NCI-H82 treated with DMSO at 0.1 percent for 48 hours (cell line): ENCODE results near the gene CNTNAP5.
A peak's percentile ranks its signal among the peaks of the same experiment; 100 is the strongest.

Experiments used
- DNase-seq: peaks from one replicate; lab custom pipeline; 2025; ENCODE audit not compliant: unreplicated experiment; lab: John Stamatoyannopoulos, UW

CNTNAP5 gene

GRCh38 chr2:124025171-124025580 is at the start of gene CNTNAP5:
Gene CNTNAP5, plus strand, starts transcription at chr2:124025287. Its CDS starts 364 bp downstream, at chr2:124025651.
- DNase-seq = peak; percentile 94

DNA sequence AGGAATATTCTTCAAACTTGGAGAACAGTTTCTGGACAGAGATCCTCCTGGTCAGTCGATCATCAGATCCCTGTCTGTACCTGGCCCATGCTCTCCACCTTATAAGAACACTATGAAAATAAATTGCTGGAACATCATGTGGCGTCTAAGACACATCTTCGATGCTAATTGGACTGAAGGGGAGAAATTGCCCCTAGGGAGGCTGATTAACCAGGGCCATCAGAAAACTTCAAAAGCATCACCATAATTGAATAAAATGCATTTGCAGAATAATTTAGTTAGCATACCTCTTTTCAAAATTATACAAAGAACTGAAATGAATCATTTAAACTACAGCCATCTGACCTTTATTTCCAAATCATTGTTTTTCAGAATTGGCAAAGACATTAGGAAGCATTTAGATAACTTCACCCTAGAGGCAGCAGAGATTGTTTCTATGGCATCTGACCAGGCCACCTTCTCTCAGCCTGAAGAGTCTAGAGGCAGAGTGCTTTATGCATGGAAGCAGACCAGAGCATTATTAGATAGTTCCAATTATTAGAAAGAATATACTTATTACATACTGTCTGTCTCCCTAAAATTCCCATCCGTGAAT is 48.9 kb upstream of the CNTNAP5 start:
- no peak for DNase-seq

DNA sequence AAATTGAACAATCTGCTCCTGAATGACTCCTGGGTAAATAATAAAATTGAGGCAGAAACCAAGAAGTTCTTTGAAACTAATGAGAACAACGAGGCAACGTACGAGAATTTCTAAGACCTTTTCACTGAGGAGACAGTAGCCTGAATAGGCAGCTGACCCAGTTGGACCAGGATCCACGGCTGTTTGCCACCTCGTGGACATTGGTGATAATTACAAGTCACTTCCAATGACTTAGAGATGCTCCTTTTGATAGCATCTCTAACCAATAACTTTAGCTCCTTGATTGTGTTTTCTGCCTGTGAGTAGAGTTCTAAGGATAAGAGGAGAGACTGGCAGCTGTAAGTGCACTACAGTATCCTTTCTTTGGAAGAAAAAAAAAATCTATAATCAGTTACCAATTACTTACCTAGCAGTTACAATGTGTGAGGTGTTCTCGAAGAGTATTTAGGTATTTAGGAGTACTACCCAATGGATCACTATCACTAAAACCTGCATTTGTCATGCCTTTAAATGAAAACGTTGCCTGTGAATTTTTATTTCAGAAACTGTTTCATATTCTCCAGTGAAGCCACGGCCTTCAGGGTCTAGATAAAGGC is 31.3 kb upstream of the CNTNAP5 start:
- DNase-seq = peak; percentile 13

- DNase-seq = no peak
Observed at GRCh38 chr2:123999681-124000080, 25.4 kb upstream of the CNTNAP5 start.

GRCh38 chr2:124001696-124002430 is 23.2 kb upstream of the CNTNAP5 start:
- DNase-seq = no peak

GRCh38 chr2:124018890-124019289 is 6.2 kb upstream of the CNTNAP5 start:
- DNase-seq = peak; percentile 15

DNA sequence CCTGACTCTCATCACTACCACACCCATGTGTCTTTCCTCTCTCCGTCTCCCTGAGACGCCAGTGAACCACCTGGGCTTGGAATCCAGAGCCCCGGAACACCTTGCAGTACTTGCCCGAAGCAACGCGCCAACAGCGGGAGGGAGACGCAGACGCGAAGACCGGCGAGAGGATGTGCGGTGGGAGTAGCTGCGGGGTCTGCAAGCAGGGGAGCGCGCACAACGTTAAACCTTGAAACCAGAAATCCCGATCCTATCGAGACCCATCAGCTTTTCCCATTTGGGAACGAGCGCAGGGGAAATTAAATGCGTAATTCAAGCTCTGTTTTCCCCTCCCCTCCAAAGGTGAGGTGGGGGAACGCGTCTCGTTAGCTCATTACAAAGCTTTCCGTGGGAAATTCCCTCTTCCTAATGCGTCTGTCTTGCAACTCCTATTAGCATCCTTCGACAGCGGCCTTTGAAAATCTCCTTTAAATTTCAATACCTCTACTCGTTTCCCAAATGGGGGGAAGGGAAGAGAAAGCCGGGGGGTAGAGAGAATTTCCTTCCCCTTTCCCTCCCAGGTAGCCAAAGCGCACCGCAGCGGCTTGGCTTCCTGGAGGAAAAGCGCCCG is 421 bp upstream of the CNTNAP5 start:
- no peak for DNase-seq

GRCh38 chr2:124025891-124026434 is 876 bp downstream of the CNTNAP5 start:
- no peak for DNase-seq

DNA sequence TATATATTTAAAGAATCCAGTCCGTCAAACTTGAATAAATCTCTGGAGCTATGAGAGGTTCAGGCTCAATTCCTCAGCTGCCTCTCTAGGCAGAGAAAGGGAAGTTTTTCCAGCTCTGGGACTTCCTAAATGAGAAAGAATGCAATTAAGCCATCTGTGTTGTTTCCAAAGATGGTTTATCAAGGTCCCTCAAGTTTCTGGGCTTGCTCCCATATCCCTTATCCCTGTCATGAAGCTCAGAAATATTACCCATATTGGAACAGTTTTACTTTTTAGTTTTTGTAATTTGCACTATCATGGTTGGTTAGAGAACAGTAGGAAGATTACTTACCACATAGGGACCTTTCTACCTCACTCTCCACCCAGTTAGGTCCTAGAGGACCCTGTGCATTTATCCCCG is 1.4 kb downstream of the CNTNAP5 start:
- no peak for DNase-seq

DNA sequence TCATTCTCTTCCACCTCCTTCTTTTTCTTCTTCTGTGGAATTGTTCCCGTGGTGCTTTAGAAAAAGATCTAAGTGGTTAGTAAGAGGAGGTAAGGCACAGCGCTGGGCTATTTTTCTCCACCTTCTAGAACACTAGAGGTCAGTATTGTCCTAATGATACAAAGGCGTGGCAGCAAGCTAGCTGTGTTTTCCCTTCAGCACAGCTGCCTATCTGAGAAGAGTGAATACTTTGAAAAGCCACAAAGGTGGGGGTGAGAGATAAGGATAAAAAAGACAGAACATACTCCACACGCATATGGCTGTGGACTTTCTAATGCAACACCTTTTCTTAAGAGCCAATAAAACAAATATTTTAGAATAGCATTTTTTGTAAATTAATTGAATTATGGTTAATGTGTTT is 2.1 kb downstream of the CNTNAP5 start:
- peak; percentile 88 for DNase-seq

- DNase-seq = no peak
Observed at GRCh38 chr2:124032799-124033198, 7.7 kb downstream of the CNTNAP5 start.

DNA sequence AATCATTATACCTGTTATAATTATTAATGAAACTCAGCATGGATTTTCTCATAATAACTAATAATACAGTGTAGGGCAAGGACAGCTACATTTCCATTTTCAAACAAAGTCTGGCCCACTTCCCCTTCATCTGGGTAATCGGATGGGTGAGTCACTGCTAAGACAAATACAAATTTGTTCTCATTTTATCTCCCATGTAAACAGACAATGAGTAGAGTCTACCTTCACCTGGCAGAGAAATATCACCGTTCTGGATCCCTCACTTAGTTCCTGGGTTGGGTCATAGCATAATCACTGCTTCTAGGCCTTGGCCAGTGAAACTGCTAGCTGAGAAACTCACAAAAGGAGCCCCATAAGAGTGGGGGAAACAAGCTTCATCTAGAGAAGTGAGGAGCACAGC is 9.2 kb downstream of the CNTNAP5 start:
- DNase-seq = no peak

DNA sequence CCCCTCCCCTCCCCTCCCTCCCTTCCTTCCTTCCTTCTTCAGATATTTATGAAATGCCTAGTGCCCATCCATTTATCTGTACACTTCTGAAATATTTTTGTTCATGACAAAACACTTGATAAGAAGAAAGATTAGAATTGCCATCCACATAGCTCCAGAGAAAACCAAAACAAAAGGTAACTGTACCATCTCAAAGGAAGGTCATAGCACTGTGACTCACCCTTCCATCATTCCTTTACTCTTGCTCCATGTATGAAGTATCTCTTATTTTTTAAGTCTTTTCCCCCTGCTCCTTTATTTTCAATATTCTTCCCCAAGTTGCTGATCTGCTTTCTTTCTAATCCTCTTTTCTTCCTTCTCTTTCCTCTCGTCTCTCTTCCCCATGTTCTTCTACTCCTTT is 9.9 kb downstream of the CNTNAP5 start:
- no peak for DNase-seq

DNA sequence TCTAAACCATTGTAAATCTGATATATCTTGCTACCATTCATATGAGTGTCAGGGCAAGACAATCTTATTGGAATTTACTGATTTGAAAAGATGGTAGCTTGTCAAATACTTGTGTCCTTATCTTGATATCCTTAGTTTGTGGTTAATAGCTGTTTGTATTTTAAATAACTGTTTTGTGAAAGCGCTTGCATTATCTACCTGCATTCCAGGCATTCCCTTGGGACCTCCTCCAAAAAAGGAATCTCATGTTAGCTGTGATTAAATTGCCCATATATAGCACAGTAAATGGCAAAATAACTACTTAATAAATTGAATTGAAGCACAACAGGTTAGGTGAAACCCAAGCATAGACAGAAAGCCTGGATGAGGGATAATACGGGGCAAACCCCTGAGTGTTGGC is 13.9 kb downstream of the CNTNAP5 start:
- no peak for DNase-seq

DNA sequence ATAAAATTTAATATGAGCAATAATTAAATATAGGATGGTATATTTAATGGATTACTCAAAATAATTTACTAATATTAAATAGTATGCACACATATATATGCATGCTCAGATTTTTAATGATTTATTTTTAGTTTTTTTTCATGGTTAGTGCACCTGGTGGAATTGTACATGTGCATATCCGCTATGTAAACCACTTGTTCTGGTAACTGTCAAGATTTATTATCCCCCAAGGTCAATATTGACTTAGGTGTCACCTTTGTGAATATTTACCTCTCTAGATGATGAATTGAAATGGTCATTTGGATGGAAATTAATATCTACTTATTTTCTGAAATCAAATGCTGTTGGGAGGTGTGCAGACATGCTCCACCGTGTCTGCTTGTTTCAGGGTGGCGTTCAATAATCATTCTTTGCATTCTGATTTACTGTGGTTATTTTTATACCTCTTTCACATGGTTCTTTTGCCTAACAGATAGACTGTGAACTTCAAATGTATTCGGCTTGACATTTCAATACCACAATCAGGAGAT is 14.7 kb downstream of the CNTNAP5 start:
- no peak for DNase-seq

- DNase-seq = no peak
Observed at GRCh38 chr2:124045894-124046293, 20.8 kb downstream of the CNTNAP5 start.

DNA sequence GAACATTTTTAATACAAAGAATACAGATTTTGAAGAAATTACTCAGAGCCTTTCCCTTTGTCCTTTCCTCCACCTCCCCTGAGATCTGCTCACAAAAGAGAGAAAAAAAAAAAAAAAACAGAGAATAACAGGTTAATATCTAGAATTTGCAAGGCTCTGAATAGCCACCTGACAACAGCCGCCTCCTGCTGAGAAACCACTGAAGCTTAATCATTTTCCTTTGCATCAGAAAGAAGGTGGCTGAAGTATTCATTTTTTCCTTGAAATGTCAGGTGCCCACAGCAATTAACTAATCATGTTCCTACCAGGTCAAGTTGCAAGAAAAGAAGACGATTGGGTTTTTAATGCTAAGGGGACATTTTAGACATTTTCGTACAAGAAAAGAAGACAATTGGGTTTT is 21.2 kb downstream of the CNTNAP5 start:
- DNase-seq = no peak

GRCh38 chr2:124048102-124048501 is 23.0 kb downstream of the CNTNAP5 start:
- no peak for DNase-seq

GRCh38 chr2:124048664-124049063 is 23.6 kb downstream of the CNTNAP5 start:
- DNase-seq = no peak

- no peak for DNase-seq
Observed at GRCh38 chr2:124049136-124049535, 24.0 kb downstream of the CNTNAP5 start.

DNA sequence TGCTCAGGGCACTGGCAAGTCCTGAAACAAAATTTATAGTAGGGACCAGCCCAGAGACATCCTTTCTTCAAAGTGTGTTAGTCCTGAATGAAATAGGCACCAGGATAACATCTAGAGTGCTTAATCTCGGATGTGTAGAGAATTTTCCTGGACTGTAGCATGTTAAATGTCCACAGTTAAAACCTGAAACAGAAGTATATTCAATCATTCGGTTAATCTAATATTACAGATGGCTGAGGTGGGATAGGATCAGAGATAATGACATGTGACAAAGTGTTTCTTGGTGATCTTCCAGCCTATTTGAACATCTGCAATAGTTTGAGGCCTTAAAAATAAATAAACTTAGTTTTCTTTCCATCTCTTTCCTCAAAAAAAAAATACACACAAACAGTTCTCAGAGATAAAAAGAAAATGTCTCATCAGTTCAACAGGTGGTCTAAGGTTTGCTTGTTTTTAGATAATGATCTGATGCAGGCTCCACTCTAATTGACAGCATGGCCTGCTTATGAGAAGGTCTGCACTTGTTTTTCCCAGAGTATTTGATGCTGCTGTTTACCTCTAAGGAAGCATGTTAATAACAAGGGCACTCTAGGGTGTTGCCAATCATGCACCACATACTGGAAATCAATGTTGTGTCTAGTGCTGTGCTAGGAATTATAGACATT is 25.9 kb downstream of the CNTNAP5 start:
- peak; percentile 9 for DNase-seq
